Fibroblast of villous mesenchyme (primary cell): ENCODE measurements around the gene CELA2B. TPM values are rescaled to one million over a fixed set of nuclear protein-coding genes. Genes with fewer than 3 reads are reported as not detected.
"Not testable (repeated sequence)": the region's sequence is repeated elsewhere in the genome, so short reads cannot be mapped to it uniquely, and the experiment has no call there.

Experiments used
- DNase-seq: peaks from one replicate; pipeline ENCODE4 v3.0.0-alpha.2; 2010; ENCODE audit warnings: low read depth
- H3K4me3 ChIP-seq: 2 replicates; pipeline ENCODE4 v1.5.1; 2011; ENCODE audit warnings: low read depth, mild to moderate bottlenecking, low read length
- total RNA-seq: library from RNA; depleted of rRNA; stranded (reverse); fragments of >200 nt; gene quantifications from 2 replicates; pipeline ENCODE4 v1.2.3, GENCODE V29; 2012
- TF ChIP-seq, protein P1 (sequence below): IDR thresholded peaks from 2 replicates; pipeline ENCODE4 v1.5.1; 2012; ENCODE audit warnings: low read depth, mild to moderate bottlenecking, low read length; ENCODE audit not compliant: insufficient read depth

CELA2B gene
- total RNA-seq, 1 donor = not detected

DNA sequence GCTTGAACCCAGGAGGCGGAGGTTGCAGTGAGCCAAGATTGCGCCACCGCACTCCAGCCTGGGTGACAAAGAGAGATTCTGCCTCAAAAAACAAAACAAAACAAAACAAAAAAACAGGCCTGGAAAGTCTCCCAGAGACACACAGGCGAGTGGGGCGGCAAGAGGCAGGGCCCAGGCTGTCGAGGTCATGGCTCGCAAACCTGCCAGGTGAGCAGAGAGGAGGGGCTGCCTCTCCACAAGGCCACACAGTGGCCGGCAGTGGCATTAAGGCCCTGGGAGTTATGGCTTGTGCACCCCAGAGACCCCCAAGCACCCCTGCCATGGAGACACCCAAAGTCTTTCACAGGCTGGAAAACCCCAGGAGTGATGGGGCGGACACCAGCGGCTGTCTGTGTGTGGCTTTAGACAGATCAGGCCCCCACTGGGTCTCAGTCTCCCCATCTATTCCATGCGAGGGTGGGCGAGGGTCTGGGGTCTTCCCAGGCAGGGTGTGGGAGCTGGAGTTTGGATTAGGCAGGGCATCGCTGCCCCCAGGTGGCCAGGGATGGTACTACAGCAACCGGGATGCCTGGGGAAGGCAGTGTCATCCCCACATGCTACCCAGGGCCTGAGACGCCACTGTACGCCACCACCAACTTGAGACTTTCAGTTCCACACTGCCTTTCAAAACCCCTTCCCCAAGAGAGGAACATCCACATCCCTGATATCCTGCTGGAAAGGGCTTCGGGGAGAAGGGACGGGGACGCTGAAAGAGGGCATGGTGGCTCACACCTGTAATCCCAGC lies 44.9 kb upstream of the CELA2B start:
- TF ChIP-seq, protein P1, sequence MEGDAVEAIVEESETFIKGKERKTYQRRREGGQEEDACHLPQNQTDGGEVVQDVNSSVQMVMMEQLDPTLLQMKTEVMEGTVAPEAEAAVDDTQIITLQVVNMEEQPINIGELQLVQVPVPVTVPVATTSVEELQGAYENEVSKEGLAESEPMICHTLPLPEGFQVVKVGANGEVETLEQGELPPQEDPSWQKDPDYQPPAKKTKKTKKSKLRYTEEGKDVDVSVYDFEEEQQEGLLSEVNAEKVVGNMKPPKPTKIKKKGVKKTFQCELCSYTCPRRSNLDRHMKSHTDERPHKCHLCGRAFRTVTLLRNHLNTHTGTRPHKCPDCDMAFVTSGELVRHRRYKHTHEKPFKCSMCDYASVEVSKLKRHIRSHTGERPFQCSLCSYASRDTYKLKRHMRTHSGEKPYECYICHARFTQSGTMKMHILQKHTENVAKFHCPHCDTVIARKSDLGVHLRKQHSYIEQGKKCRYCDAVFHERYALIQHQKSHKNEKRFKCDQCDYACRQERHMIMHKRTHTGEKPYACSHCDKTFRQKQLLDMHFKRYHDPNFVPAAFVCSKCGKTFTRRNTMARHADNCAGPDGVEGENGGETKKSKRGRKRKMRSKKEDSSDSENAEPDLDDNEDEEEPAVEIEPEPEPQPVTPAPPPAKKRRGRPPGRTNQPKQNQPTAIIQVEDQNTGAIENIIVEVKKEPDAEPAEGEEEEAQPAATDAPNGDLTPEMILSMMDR = peak; percentile 96
- H3K4me3 ChIP-seq = no peak overlapping the region
- no peak for DNase-seq

DNA sequence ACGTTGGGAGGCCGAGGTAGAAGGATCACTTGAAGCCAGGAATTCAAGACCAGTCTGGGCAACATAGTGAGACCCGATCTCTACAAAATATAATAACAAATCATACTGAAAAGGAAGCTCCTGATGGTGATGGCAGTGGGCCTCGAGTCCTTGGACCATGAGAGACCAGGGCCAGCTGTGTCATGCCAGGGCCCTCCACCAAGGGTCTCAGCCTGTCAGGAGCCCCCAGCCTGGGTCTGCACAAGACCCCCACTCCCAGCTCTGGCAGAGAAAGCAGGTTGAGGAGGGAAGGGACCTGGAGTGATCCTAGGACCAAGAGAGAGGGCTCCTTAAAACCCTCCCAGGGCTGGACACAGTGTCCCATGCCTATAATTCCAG lies 44.3 kb upstream of the CELA2B start:
- no peak overlapping the region for H3K4me3 ChIP-seq
- DNase-seq = no peak
- TF ChIP-seq, protein P1 = no peak

DNA sequence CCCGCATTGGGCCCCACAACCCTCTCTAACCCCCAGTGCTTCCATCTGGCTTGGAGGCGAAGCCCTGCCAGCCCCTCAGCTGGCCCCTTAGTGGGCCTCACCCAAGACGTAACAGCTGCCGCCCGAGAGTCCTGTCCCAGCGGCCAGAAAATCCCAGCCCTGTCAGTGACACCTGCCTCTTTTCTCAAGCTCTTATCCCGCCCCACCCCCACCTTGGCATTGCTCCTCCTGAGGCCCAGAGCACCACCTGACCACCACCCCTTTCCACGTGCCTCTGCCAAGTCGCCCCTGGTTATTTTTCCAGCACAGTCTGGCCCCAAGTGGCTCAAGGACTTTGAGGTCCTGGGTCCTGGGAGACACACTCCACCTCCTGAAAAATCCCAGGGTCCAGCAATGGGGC lies 43.6 kb upstream of the CELA2B start:
- no peak for DNase-seq

DNA sequence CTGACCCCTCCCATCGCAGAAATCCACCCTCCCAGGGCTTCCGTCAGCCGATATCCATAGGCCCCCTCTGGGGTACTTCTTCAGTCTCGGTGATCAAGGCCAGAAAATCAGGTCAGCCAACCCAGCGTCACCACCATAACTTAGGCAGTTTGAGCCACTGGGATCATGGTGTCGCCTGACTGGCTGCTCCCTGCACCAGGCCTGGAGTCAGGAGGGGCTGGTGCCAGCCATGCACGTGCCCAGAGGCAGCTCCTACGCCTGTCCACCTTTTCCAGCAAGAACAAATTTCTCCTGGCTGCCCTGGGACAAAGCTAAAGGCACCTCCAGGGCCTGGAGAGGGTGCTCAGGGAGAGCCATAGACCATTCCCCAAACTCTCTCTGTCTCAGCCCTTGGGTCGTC lies 42.4 kb upstream of the CELA2B start:
- no peak overlapping the region for H3K4me3 ChIP-seq
- DNase-seq = no peak
- TF ChIP-seq, protein P1 = no peak

More for the DNA sequence above, 43.6 kb upstream of the CELA2B start:
- no peak overlapping the region for H3K4me3 ChIP-seq
- TF ChIP-seq, protein P1 = no peak

DNA sequence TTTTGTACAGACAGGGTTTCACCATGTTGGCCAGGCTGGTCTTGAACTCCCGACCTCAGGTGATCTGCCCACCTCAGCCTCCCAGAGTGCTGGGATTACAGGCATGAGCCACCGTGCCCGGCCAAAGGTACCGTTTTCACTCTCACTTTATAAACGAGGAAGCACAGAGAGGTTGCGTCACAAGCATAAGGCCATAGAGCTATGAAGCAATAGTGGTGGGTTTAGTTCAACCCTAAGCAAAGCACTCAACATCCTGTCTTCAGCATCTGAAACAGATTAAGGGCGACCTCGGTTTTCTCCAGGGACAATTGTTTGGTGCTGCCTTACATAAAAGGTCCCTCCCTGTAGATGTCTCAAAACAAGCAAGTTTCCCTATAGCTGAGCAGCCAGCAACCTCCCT lies 41.2 kb upstream of the CELA2B start:
- peak; percentile 85 for DNase-seq

DNA sequence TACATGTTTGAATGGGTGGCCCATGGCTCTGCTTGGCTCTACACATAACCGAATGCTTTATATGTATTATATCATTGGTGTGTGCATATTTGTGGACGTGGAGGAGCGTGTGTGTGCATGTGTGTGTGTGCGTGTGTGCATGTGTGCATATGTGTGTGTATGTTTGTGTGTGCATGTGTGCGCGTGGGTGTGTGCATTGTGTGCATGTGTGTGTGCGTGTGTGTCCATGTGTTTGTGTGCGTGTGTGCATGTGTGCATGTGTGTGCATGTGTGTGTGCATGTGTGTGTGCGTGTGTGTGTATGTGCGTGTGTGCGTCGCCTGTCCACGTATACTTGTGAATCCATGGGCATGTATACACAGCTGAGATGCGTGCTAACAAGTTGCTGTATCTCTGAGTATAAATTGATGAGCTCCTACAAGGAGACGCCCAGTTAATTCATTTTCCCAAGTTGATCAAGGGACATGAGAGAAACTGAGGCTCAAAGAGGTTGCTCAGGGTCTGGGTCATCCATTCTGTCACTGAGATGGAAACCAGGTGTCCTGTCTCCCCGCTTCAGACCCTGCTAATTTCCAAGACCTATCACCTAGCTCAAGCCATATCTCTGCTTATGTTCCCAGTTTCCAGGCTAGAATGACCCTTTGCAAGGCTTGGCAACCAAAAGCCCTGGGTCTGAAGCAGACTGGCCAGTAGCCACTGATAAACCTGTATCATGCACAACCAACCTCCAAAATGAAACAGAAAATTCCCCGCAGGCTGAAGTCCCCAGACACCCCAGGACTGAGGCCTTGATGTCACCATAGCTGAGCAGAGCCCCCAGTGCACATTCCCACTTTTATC lies 40.4 kb upstream of the CELA2B start:
- no peak overlapping the region for H3K4me3 ChIP-seq
- no peak for DNase-seq
- TF ChIP-seq, protein P1 = no peak

More for the DNA sequence above, 41.2 kb upstream of the CELA2B start:
- H3K4me3 ChIP-seq = not testable (repeated sequence)

DNA sequence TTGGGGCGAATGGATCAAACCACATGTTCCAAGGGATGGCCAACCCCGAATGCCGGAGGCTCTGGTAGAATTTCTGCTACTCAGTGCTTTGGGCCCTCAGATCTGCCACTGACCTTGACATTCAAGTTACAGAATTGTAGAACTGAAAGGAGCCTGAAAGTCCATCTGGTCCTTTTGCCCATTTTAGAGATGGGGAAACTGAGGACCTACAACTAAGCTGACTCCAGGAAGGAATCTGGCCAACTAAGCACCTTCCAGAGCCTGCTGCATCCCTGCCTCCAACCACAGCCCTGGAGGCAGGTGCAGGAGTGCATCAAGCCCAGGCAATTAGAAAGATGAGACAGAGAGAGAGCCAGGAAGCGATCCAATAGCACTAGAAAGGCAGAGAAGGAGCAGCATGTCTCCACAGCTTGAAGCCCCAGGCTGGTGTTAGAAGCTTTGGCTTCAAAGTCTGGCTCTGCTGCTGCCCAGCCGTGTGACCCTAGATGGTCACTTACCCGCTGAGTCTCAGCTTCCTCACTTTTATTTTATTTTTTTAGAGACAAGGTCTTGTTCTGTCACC lies 38.9 kb upstream of the CELA2B start:
- TF ChIP-seq, protein P1 = no peak
- no peak for DNase-seq
- no peak overlapping the region for H3K4me3 ChIP-seq
